ENCODE results near the gene CIZ1. TPM values are rescaled to one million over a fixed set of nuclear protein-coding genes. Genes with fewer than 3 reads are reported as not detected.

Gene CIZ1
- total and polyA plus RNA-seq, 2 of the 13 experiments (the other 11 are each of a cell fraction or from before 2014, with no cell fraction given), result 30.6 to 50.3 TPM

GRCh38 chr9:128191406-128192046 is at the start of gene CIZ1 (continued):
- TF ChIP-seq TRAFD1 (CRISPR knock-in tag; IDR thresholded peaks at IDR 0.05; ENCODE audit: borderline replicate concordance) (peak; percentile 26; the same call in 1 of the 2 replicates), PATZ1 (CRISPR knock-in tag; IDR thresholded peaks at IDR 0.05) (peak; percentile 77; the same call in 1 of the 2 replicates), ZNF354B (CRISPR knock-in tag; IDR thresholded peaks at IDR 0.05) (0 out of 2 replicates have a peak, but pooled peaks have one; percentile 84), GTF2F1 (IDR thresholded peaks at IDR 0.05; ENCODE audit: low read length) (no peak), HHEX (CRISPR knock-in tag; IDR thresholded peaks at IDR 0.05) (no peak), RFX3 (CRISPR knock-in tag; IDR thresholded peaks at IDR 0.05) (no peak), RCOR2 (CRISPR knock-in tag; IDR thresholded peaks at IDR 0.05) (no peak), SP4 (CRISPR knock-in tag; IDR thresholded peaks at IDR 0.05) (peak; percentile 77), ZNF160 (CRISPR knock-in tag; IDR thresholded peaks at IDR 0.05) (no peak; the same call in 1 of the 2 replicates), HNF4A (CRISPR knock-in tag; IDR thresholded peaks at IDR 0.05) (peak; percentile 35; the same call in 1 of the 2 replicates), ZNF615 (CRISPR knock-in tag; IDR thresholded peaks at IDR 0.05; ENCODE audit: borderline replicate concordance) (no peak), HNRNPLL (IDR thresholded peaks at IDR 0.05; ENCODE audit: low read depth, low read length, poor library complexity, severe bottlenecking) (peak; percentile 84), ZBTB7A (CRISPR knock-in tag; IDR thresholded peaks at IDR 0.05) (peak; percentile 95), SIX4 (CRISPR knock-in tag; IDR thresholded peaks at IDR 0.05) (peak; percentile 34; the same call in 1 of the 2 replicates), MXD4 (CRISPR knock-in tag; IDR thresholded peaks at IDR 0.05) (no peak), ZNF7 (CRISPR knock-in tag; IDR thresholded peaks at IDR 0.05) (no peak), ZNF136 (CRISPR knock-in tag; IDR thresholded peaks at IDR 0.05; ENCODE audit: low read depth) (no peak), DPF2 (CRISPR knock-in tag; IDR thresholded peaks at IDR 0.05; ENCODE audit: borderline replicate concordance, low read depth) (no peak), SRY (CRISPR knock-in tag; IDR thresholded peaks at IDR 0.05) (peak; percentile 95; the same call in 1 of the 2 replicates), HNRNPH1 (optimal IDR thresholded peaks at IDR 0.05; ENCODE audit: low read depth, low read length) (no peak), PCBP2 (optimal IDR thresholded peaks at IDR 0.05; ENCODE audit: low read depth, low read length, poor library complexity, severe bottlenecking) (no peak), ZNF282 (IDR thresholded peaks at IDR 0.05; ENCODE audit: partially characterized antibody) (no peak), DNMT1 (CRISPR knock-in tag; IDR thresholded peaks at IDR 0.05) (no peak; the same call in 1 of the 2 replicates), U2AF1 (optimal IDR thresholded peaks at IDR 0.05; ENCODE audit: low read depth, low read length) (peak; percentile 65), ELF1 (CRISPR knock-in tag; IDR thresholded peaks at IDR 0.05) (peak; percentile 69; the same call in 1 of the 2 replicates)
- TF ChIP-seq, protein P1, sequence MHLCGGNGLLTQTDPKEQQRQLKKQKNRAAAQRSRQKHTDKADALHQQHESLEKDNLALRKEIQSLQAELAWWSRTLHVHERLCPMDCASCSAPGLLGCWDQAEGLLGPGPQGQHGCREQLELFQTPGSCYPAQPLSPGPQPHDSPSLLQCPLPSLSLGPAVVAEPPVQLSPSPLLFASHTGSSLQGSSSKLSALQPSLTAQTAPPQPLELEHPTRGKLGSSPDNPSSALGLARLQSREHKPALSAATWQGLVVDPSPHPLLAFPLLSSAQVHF (CRISPR knock-in tag; IDR thresholded peaks at IDR 0.05), result no peak
- TF ChIP-seq, protein P2, sequence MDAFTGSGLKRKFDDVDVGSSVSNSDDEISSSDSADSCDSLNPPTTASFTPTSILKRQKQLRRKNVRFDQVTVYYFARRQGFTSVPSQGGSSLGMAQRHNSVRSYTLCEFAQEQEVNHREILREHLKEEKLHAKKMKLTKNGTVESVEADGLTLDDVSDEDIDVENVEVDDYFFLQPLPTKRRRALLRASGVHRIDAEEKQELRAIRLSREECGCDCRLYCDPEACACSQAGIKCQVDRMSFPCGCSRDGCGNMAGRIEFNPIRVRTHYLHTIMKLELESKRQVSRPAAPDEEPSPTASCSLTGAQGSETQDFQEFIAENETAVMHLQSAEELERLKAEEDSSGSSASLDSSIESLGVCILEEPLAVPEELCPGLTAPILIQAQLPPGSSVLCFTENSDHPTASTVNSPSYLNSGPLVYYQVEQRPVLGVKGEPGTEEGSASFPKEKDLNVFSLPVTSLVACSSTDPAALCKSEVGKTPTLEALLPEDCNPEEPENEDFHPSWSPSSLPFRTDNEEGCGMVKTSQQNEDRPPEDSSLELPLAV (CRISPR knock-in tag; conservative IDR thresholded peaks at IDR 0.05; ENCODE audit: low read depth), result no peak

Data from HepG2 (cell line).